Amniotic stem cell (primary cell): ENCODE results near the gene RPS15.

ENCODE experiments used
- DNase-seq: peaks from one replicate; lab custom pipeline; 2025; lab: John Stamatoyannopoulos, UW

RPS15 gene

DNA sequence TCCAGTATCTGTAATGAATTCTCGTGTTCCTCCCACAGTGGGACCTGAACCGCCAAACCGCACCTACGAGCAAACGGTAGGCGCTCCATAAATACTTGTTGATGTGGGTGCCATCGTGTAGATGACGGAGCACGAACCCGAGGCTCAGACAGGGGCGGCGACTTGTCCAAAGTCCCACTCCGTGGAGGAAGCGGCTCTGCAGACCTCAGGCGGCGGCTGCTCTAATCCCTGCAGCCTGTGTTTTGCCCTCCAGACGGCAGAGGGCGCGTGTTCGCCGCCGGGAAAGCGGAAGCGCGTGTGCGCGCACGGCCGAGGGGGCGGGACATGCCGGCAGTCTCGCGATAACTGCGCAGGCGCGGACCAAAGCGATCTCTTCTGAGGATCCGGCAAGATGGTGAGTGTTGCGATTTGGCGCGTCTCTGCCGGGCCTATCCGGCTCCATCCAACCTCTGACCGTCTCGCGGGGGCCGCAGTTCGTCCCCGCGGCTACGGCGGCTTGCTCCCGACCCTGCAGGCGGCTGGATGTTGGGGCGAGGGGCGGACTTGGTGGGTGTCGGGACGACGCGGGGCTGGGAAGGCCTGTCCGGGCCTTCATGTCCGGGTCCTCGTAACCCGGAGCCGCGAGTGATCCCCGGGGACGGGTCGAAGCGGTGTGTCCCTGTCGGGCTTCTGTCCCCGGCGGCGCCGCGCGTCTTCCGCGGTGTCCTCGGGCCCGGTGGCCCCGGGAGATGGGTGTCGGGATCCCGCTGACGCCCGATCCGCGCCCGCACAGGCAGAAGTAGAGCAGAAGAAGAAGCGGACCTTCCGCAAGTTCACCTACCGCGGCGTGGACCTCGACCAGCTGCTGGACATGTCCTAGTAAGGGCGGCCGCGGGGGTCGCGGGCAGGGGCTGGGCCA is at the start of gene RPS15:
RPS15 (plus strand) TSS at position 362 of the 898 bp plus-strand sequence; CDS start at position 392, 30 bp downstream.
- DNase-seq = peak; percentile 88

DNA sequence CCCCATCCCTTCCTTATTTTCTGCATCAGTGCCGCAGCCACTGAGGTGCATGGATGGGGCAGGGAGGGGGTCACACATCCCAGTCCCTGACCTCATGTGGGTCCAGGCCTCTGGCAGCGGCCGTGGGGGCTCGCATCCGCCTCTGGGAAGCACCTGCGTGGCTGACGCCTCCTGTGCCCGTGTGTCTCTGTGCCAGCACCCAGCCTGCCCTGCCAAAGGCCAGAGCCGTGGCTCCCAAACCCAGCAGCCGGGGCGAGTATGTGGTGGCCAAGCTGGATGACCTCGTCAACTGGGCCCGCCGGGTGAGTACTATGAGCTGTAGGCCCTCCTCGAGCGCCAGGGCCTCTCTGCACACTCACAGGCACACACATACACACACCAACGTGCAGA is 49.6 kb upstream of the RPS15 start:
- DNase-seq = no peak

DNA sequence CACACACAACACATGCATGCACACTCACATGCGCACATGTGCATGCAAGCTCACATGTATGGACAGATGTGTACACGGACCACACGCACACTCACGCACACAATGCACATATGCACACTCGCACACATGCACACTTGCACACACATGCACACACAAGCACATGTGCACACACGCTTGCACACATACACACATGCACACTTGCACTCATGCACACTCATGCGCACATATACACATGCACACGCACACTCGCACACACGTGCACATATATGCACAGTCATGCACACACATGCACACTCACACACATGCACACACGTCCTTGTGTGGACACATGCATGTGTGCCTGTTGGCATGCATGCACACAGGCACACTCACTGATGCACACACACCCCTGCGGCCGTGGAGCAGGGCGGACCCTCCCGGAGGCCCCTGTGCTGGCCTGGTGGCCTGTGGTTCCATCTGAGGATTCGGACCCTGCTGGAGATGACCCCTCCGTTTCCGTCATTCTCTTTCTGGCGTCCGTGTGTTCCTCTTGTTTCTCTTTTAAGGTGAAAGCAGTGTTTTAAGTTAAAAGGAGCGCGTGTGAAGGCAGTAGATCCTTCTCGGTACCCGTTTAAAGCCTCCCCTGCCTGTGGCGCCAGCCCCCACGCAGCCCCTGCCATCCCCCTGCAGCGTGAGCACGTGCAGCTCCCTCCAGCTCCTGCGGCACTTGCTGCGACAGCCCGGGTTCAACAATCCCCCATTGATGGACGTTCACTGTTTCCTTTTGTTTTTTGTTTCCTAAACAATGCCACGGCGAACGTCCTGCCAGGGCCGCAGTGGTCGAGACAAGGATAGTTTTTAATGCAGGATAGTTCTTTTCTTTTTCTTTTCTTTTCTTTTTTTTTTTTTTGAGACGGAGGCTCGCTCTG is 48.9 kb upstream of the RPS15 start:
- no peak for DNase-seq

DNA sequence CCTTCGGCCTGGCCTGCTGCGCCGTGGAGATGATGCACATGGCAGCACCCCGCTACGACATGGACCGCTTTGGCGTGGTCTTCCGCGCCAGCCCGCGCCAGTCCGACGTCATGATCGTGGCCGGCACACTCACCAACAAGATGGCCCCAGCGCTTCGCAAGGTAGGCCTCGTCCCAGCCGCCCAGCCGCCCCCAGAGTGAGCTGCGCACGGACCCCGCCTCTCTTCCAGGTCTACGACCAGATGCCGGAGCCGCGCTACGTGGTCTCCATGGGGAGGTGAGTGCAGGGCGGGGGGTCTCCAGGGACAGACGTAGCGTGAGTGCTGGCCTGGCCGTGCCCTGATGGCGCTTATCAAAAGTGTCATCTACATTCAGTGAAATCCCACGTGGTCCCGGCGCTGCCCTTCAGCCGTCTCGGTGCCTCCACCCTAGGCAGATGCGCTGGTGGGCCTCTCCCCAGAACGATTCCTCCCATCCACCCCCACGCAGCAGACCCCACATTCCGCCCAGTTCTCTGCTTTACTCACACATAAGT is 47.2 kb upstream of the RPS15 start:
- no peak for DNase-seq

DNA sequence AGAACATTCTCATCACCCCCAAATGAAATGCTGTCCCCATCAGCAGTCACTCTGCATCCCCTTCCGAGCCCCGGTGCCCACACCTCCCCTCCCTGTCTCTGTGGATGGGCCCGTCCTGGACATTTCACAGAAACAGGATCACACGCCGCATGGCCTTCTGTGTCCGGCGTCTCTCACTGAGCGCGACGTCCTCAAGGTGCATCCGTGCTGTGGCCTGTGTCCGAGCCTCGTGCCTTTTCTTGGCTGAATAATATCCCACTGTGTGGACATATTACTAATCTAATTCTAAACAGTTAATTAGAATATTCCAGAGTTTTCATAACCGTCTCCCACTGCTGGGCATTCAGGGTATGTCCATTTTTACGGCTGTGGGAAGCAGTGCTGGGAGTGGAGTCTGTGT is 45.8 kb upstream of the RPS15 start:
- no peak for DNase-seq

DNA sequence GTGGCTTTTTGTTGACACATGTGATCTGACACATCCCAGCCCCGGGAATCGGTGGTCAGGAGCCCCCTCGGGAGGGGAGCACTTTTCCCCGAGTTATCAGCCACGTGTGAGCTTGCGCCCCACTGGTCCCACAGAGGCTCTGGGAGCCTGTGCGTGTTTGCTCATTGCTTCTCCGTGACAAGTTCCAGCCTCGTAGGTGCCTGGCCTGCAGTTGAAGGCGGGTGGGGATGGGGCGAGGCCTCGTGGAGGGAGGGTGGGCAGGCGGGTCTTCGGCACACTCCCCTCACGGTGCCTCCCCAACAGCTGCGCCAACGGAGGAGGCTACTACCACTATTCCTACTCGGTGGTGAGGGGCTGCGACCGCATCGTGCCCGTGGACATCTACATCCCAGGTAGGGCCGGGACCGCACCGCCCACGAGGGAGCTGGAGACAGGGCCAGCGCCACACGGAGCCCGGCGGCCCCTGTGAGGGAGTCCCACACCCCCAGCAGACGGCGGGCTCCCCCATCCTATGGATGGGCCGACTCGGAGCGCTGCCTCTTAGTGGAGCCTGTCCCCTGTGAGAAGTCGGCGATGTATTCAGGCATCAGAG is 45.2 kb upstream of the RPS15 start:
- no peak for DNase-seq

DNA sequence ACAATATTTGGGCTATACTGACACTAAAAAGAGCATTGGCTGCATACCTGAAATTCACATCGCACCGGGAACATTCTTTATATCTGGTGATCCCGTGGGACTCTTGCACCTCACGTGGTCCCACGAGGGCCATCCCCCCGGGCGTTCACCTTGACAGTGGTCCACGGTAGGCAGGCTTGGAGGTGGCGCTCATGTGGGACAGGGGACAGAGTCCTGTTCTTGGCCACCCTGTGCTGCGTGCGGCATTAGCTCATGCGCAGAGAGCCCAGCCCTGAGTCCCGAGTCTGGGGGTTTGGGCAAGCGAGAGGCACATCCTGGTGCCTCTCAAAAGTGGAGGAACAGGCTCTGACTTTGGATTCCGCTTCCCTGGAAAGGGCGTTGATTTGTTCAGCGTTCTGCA is 44.4 kb upstream of the RPS15 start:
- DNase-seq = no peak

DNA sequence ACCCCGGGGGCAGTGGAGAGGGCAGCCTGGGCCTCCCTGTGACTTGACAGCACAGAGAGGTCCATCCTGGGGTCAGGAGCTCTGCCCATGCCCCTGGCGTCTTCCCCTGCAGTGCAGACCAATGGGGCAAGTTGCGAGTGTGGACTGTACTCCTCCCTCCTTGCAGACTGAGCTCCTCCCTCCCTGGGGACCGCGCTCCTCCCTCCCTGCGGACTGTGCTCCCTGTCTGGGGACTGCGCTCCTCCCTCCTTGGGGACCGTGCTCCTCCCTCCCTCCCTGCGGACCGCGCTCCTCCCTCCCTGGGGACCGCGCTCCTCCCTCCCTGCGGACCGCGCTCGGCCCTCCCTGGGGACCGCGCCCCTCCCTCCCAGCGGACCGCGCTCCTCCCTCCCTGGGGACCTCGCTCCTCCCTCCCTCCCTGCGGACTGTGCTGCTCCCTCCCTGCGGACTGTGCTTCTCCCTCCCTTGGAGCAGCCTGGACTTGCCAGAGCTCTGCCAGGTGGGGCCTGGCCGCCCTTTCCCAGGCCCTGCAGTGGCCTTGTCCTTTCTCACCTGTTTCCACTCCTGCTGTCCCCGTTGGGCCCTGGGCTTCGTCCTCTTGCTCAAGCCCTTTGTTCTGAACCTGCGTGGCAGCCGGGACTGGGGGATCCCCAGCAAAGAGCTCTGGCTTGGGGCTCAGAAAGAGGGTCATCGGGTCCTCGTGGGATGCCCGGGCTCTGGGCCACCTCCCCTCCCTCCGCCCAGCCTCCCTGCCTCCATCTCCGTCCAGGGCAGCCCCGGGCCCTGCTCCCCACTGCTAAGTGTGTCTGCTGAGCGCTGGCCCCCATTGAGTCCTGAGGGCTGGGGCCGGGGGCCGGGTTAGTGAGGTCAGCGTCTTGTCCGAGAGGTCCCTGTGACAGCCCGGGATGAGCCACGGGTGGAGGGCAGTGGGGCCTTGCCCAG is 43.7 kb upstream of the RPS15 start:
- no peak for DNase-seq

DNA sequence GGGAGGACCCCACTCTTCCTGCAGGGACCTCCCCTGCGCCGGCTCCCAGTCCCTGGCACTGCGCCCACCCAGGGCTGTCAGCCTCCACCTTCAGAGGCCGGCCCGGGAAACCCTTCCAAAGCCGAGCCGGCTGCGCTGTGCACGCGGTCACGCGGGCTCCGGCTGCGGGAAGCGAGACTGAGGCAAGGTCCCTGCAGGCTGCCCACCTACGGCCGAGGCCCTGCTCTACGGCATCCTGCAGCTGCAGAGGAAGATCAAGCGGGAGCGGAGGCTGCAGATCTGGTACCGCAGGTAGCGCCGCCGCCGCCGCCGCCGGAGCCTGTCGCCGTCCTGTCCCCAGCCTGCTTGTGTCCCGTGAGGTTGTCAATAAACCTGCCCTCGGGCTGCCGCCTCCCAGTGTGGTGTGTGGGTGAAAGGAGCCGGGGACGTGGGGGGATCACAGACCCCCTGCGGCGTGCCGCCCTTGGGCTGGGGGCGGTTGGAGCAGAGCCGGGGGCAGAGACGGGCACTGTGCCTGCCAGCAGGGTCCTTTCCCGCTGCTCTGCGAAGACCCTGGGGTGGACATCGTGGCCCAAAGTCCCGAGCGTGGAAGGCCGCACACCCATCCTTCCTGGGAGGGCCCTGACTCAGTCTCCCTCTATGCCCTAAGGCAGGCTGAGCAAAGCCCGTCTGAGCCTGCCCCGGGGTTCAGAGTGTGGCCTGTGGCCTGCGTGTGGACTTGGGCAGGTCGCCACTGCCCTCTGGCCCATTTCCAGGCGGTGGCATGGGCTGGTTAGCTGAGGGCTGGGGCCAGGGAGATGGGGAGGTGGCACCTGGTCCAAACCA is 42.8 kb upstream of the RPS15 start:
- DNase-seq = no peak

DNA sequence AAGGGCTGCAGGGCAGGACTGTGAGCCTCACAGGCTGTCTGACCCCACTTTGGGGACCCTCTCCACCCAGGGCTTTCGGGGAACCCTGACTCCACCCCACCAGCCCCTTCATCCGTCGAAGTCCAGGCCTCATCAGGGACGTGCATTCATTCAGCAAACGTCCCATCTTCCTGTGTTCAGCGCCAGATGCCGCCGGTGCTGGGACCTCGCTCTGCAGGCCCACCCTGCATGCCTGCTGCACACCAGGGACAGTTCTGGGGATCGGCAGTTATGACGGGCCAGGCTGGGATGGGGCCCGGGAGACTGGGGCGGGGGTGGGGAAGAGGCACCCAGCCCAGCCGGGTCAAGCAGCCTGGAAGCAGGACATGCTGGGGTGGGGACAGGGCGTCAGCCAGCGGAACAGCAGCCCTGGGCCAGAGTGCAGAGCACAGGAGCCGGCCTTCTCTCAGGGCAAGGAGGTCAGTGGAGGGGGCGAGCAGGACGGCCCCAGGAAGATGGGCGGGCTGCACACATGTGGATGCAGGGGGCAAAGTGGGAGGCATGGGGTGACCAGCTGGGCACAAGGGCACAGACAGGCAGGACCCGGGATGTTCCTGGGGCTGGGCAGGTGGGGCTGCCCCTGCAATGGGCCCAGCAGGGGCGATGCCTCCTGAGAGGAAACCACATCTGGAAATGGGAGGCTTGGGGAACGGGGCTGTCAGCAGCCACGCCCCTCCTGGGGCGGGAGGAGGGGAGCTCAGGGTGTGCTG is 42.0 kb upstream of the RPS15 start:
- no peak for DNase-seq

DNA sequence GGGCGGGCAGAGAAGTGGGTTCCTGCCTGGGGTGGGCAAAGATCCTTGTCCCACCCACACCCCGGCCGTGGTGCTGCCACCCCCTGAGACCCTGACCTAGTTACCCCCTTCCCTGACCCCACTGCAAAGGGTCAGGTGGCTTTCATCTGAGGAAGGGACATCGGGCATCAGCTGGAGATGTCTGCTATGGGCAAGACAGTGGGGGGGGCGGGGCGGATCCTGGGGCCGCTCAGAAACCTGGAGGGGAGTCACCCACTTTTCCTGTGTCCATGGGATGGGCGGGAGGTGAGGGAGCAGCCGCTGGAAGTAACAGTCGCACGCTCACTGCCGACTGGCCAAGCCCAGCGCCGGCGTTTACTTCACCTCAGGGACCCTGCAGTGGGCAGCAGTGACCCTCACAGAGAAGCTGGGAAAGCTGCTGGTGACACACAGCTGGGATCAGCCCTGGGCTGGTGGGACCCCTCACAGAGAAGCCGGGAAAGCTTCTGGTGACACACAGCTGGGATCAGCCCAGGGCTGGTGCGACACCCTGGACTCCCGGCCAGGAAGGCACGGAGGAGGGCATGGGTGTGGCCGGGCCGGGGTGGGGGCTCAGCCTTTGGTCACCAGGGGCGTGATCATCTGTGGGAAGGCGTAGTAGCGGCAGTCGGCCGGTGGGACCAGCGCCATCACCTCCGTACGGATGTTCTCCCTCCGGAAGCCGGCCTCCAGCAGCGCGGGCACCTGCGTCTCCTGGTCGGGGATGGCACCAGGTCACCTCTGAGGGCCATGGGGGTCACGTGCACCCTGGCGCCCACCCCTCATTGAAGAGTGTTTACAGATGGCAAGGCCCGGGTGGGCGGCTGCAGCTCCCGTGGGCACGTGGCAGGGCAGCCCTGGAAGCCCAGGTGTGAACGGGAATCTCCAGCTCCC is 41.2 kb upstream of the RPS15 start:
- DNase-seq = no peak

DNA sequence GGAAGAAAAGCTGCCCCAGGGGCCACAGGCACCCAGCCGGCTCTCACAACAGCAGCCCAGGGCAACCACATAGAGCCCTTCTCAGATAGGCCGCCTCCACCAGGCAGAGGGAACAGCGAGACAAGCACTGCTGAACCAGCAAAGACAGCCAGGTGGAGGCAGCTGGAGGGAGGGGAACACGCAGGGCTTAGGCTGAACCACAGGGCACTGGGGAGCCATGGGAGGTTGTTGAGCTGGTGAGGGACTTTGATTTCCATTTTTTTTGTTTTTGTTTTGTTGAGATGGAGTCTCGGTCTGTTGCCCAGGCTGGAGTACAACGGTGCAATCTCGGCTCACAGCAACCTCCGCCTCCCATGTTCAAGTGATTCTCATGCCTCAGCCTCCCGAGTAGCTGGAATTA is 40.4 kb upstream of the RPS15 start:
- DNase-seq = no peak

DNA sequence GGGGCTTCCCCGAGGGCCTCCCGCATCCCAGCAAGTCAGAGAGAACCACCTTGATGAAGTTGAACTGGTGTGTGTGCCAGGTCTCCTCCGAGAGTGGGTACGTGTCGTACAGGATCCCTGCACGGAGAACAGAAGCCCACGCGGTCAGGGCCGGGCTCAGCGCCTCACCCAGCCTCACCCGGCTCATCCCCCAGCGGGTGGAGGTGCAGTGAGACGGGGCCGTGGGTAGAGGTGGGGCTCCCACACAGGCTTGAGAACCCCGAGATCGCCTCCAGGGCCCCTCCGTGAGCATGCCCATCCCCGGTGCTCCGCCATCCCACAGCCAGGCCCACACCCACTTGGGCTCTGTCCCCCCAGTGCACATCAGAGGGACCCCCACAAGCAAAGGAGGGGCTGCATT is 39.1 kb upstream of the RPS15 start:
- DNase-seq = no peak

DNA sequence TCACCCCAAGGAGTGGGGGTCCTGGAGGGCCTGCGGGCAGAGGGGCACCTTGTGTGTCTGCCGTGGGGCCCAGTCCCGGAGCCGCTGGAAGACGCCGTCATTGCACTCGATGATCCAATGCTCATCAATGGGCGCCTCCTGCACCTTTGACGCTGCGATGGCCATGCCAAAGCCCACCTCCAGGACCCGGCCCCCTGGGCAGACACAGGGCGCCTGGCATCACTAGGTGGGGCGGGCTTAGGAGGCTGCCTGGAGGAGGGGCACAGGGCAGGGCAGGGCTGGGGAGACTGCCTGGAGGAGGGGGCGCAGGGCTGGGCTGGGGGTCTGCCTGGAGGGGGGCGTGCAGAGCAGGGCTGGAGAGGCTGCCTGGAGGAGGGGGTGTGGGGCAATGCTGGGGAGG is 38.5 kb upstream of the RPS15 start:
- no peak for DNase-seq

DNA sequence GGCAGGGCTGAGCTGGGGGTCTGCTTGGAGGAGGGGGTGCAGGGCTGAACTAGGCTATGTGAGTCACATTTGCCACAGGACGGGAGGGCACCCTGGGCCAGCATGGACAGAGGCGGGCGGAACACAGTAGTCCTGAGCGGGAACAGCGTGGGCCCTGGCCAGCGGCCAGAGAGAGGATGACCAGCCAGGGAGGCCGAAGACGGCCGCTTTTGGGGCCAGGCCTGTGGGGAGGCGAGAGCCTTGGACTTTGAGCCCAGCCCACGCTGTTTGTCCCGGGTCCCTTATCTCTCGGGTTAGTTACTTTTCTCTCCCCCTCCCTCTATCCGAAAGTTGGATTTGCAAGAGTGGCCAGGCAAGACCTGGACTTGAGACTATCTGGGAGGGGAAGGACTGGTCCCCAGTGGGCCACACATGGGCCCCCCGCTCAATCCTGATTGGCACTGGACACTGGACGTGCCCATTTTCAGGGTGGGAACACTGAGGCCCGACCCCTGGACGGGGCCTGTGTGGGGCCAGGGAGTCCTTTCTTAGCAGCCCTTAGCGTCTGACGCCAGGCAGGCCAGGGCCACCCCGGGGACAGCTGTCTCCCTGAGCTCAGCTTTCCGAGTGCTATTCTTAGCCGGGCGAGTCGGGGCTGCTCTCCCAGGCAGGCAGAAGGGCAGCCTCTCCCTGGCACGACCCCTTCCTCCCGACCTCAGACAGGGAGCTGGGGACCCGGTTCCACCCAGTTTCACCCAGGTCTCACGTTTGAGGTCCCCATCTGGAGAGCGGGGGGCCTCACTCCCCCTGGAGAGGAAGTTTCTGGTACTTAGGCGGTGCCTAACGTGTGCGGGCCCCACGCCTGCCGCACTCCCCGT is 37.7 kb upstream of the RPS15 start:
- no peak for DNase-seq

DNA sequence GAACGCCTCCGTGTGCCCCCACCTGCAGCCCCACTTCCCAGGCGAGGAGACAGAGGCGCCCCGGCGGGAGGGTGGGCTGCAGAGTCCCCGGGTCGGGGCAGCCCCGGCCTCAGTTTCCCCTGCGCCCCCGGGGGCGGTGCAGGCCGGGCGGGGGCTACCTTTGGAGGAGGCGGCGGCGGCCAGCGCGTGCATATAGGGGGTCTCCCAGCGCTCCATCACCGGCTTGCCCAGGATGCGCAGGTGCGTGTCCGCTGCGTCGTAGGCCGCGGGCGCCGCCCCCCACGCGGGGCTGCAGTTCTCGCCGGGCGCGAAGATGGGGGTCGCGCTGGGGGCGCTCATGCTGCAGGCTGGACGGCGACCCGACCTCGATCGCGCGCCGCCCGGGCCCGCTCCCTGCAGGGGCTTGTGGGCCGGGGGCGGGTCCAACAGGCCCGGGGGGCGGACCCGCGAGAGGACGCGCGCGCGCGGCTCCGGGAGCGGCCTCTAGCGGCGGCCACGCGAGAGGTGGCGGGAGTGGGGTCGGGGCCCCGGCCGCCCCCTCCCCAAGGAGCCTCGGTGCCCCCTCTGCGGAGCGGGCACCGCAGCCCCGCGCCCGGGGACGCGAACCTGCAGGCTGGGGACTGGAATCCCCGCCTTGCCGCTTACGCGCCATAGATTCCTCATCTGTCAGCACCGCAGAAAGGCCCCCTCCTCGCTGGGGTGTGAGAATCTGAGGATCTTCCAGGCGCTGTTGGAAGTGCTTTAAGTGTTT is 36.9 kb upstream of the RPS15 start, which contains the start of gene GAMT:
GAMT (minus strand) TSS at position 405 of the 751 bp plus-strand sequence; CDS start at position 339, 66 bp downstream.
- DNase-seq = peak; percentile 9

DNA sequence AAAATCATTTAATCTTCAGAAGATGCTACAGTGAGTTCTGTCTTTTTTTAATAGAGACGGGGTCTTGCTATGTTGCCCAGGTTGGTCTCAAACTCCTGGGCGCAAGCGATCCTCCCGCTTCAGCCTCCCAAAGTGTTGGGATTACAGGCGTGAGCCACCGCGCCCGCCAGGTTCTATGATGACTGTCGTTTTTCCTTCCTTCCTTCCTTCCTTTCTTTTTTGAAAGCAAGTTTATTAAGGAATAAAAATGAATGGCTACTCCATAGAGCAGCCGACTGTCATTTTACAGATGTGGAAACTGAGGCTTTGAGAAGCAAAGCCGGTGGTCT is 36.3 kb upstream of the RPS15 start:
- DNase-seq = no peak
